ENCODE data around the gene GRID1.
A peak's percentile ranks its signal among the peaks of the same experiment; 100 is the strongest.

Gene GRID1

DNA sequence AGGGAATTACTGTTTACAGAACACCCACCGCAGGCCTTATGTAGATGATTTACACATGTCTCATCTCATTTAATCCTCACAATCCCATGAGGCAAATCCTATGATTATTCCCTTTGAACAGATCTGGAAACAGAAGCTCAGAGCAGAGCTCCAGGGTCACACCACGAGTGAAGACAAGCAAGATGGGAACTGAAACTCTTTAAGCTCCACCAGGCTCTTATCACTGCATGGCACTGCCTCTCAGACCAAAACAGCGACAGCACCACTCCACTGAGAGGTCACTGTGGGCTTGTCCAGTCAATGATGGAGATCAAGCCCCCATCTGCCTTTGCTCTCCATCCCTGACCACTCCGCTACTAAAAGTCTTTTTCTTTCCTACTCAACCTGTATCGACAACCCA lies 5.9 kb downstream of the GRID1 start:
- no peak for TF ChIP-seq POLR2A (IDR thresholded peaks at IDR 0.05; ENCODE audit: low read length)
- no peak for TF ChIP-seq GATA1 (IDR thresholded peaks at IDR 0.05; ENCODE audit: low read depth, low read length)

DNA sequence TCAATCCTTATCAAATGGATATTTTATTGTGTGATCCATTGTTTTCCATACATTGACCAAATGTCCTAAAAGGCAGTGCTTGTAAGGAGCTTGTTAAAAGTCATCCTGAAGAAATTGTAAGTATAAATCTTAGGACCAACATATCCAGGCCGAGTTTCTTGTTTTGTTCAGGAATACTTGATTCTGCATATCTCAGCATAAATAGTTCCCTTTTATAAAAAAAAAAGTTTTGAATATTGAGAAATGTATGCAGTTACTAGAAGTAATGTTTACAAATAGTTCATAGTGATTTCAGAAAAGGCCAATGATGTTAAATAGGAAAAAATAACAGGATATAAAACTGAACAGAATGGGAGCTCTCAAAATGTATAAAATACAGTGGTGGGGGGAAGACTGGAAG lies 6.6 kb downstream of the GRID1 start:
- no peak for DNase-seq
- no peak for TF ChIP-seq POLR2A (IDR thresholded peaks at IDR 0.05; ENCODE audit: low read length)
- TF ChIP-seq GATA1 (IDR thresholded peaks at IDR 0.05; ENCODE audit: low read depth, low read length) = no peak

More for the DNA sequence above, 5.9 kb downstream of the GRID1 start:
- DNase-seq = no peak

DNA sequence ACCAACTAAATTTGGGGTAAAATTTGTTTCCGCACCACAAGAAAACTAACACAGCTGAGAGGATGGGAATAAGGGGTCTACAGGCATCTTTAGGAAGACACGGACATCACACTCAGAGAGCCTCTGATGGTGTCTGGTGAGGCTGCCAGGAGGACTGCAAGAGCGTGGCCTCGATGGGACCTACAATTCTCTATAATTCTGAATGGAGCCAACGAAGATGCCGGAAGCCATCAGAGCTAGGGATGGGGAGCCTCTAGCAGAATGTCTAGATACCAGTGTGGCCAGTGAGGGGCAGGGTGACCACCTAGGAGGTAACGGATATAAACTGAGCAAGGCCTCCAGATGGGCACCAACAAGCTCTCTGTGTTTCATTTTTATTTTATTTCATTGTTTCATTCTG lies 7.5 kb downstream of the GRID1 start:
- no peak for DNase-seq
- no peak for TF ChIP-seq POLR2A (IDR thresholded peaks at IDR 0.05; ENCODE audit: low read length)
- TF ChIP-seq GATA1 (IDR thresholded peaks at IDR 0.05; ENCODE audit: low read depth, low read length) = no peak

GRCh38 chr10:86357676-86358075 lies 8.9 kb downstream of the GRID1 start:
- DNase-seq = no peak
- TF ChIP-seq POLR2A (IDR thresholded peaks at IDR 0.05; ENCODE audit: low read length) (no peak), GATA1 (IDR thresholded peaks at IDR 0.05; ENCODE audit: low read depth, low read length) (no peak)

GRCh38 chr10:86357041-86357440 lies 9.6 kb downstream of the GRID1 start:
- TF ChIP-seq GATA1 (IDR thresholded peaks at IDR 0.05; ENCODE audit: low read depth, low read length) (no peak), POLR2A (IDR thresholded peaks at IDR 0.05; ENCODE audit: low read length) (no peak)
- no peak for DNase-seq

DNA sequence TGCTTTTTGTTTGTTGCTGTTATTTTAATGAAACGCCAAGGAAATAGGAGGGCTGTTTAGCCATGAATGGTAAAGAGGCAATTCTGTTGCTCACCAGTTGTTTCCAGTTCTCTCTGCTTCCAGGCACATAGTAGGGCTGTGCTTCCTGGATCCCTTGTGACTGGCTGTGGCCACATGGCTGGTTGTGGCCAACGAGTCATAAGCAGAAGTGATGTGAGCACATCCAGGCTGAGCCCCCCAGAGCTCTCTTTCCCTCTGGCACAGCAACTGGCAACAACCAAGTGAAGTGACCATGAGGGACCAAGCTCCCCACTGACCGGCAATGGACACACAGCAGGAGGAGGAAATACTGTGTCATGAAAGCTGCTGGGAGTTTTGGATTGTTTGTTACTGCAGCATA lies 10.3 kb downstream of the GRID1 start:
- TF ChIP-seq POLR2A (IDR thresholded peaks at IDR 0.05; ENCODE audit: low read length) (no peak), GATA1 (IDR thresholded peaks at IDR 0.05; ENCODE audit: low read depth, low read length) (no peak)
- DNase-seq = no peak

GRCh38 chr10:86355571-86356038 lies 11.0 kb downstream of the GRID1 start:
- DNase-seq = no peak

DNA sequence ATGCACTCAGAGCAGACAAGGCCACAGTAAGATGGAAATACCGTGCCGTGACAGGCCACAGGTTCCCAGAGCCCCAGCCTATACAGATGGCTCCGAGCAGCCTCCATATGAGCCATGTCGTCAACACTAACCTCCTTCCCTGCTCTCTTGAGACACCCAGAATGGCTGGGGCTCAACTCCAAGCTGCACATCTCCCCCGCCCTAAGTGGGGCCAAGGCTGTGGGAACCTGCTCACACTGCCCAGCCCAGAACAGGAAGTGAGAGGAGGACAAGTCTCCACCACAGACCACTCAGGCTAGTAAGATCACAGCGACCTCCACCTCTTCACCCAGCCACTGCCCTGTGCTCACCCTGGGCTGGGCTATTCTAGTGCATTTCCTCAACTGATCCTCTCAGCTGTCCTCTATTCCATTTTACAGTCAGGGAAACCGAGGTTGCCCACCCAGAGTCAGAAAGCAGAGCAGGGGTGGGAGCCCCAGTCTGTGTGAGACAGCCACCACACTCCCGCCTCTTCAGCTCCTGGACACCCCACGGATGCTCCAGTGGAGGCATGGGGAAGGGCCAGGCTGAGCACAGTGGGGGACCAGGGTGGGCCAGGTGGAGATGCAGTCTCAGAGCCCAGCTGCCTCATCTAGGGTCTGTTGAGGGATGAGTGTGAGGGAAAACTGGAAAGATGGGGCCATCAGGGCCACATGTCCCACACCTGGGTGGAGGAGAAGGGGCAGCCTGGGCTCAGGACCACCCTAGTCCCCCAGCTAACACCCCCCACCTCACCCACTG lies 11.6 kb downstream of the GRID1 start:
- DNase-seq = no peak
- TF ChIP-seq GATA1 (IDR thresholded peaks at IDR 0.05; ENCODE audit: low read depth, low read length) (no peak), POLR2A (IDR thresholded peaks at IDR 0.05; ENCODE audit: low read length) (no peak)

More at GRCh38 chr10:86355571-86356038, 11.0 kb downstream of the GRID1 start:
- TF ChIP-seq POLR2A (IDR thresholded peaks at IDR 0.05; ENCODE audit: low read length) = no peak
- TF ChIP-seq GATA1 (IDR thresholded peaks at IDR 0.05; ENCODE audit: low read depth, low read length) = no peak

DNA sequence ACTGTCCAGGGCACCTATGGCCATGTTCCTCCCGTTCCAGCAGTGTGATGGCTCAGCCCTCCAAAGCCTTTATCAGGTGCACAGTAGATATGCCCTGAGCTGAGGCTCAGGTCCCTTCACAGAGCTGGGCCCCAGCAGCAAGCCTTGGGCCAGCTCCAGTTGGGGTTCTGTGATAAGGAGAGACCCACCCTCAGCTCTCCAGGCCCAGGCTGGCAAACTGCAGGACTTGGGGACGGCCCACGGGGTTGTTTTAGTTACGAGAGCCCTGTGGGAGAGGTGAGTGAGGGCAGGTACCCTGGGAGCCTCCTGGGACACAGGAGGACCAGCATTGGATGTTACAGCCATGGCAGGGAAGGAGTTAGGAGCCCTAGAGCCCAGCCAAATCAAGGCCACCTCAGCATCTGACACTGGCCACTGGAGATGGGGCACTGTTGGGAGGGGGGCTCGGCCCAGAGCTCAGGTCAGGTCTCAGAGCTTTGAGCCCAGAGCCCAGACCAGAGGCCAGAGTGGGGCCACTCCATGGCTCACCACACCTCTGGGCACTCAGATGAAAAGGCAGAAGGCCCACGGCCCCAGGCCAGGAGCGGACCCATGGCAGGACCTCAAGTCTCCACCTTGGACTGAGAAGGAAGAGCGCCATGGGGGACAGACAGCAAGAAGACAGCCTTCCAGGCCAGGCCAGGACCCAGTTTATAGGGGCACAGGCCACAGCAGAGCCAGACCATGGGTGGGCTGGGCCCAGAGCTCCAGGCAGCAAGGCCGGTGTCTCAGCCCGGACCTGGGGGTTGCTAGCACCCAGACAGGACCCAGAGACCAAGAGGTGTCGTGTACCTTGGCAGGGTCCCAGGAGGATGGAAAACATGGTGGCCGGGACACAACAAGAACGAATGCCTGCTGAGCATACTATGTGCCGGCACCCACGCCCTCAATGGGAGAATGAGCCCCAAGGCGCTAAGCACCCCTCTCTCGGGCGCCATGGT lies 12.8 kb downstream of the GRID1 start:
- no peak for DNase-seq
- TF ChIP-seq POLR2A (IDR thresholded peaks at IDR 0.05; ENCODE audit: low read length) = no peak
- TF ChIP-seq GATA1 (IDR thresholded peaks at IDR 0.05; ENCODE audit: low read depth, low read length) = no peak

DNA sequence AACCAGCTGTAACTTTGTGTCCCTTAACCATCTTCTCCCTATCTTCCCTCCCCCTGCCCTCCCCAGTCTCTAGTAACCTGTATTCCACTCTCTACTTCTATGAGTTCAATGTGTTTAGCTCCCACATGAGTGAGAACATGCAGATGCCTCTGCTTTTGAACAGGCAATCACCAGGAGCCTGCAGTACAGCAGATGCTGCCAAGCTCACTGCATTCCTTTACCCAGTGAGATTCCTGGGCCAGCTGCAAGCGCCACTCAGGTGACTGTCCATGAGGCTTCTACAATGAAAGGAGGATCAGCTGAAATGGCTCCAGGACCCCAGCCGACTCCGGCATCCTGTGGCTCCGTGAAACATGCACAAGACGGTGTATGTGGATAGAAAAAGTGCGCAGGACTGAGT lies 15.7 kb downstream of the GRID1 start:
- no peak for DNase-seq
- TF ChIP-seq GATA1 (IDR thresholded peaks at IDR 0.05; ENCODE audit: low read depth, low read length) (no peak), POLR2A (IDR thresholded peaks at IDR 0.05; ENCODE audit: low read length) (no peak)

DNA sequence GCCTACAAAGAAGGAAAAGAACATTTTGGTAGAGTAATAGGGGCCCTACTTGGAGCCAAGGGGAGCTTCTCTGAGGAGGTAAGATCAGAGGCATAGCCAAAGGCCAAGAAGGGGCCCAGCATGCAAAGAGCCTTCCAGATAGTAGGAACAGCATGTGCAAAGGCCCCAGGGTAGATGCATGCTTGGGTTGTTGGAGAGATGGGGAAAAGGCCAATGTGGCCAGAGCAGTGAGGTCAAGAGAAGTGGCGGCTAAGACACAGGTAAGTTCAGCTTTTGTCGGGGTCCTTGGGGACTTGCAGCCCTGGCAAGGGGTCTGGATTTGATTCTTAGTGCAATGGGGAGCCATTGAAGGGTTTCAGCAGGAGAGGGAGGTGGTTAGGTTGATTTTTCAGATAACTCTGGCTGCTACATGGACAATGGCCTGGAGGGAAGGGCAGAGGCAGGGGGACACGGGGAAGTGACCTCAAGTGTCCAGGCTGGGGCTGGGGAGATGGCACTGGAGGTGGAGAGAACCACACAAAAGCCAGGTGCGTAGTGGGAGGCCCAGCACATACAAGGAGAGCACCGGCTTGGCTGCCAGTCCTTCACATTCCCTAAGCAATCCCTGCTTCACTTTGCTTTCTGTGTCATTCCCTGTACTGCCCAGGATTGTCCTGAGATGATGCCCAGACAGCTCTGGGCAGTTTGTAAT lies 16.5 kb downstream of the GRID1 start:
- DNase-seq = no peak
- no peak for TF ChIP-seq GATA1 (IDR thresholded peaks at IDR 0.05; ENCODE audit: low read depth, low read length)

- TF ChIP-seq POLR2A (IDR thresholded peaks at IDR 0.05; ENCODE audit: low read length) = no peak
- DNase-seq = peak; percentile 10 to 27
These were observed 17.1 kb downstream of the GRID1 start for GRCh38 chr10:86349474-86349873.

DNA sequence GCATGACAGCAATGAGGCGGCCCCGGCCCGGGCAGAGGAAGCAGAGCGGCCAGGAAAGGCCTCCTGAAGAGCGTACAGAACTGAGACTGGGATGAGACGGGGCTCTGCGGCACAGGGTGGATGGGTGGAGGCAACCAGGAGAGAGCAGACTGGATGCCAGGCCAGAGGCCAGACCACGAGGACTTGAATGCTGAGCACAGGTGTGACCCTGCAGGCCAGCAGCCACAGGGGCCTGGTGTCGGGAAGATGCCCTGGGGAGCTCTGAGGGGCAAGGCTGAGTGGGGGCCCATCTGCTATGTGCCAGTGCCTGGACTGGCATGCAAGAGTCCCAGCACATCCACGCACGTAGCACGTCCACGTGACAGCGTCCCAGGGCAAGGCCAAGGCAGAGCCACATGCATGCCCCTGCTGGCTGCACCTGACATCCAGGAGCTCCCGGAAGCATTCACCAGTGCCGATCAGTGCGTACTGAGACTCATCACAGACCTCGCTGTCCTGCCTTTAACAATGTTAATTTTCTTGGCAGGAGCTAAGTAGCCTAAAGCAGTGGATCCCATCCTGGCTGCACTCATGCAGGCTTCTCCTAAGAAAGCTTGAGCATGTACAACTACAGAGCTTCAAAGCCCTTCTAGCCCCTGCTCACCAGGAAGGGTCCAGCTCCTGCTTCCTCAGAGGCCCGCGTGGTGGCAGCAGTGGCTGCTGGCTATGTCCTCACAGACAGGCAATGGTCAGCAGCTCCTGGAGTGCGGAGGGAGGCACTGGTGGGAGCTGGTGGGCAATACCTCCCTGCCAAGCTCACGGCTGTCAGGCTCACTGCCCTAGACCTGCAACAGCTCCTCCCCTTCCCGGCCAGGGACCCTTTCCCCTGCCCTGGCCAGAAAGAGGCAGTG lies 18.0 kb downstream of the GRID1 start:
- no peak for TF ChIP-seq GATA1 (IDR thresholded peaks at IDR 0.05; ENCODE audit: low read depth, low read length)
- TF ChIP-seq POLR2A (IDR thresholded peaks at IDR 0.05; ENCODE audit: low read length) = no peak
- DNase-seq = no peak

All from erythroblast (primary cell).